DND-41 (cell line): ENCODE data around the gene ZMYM3.

Experiments used
- ATAC-seq: fragments of 200-7000 bp; cut with Tn5 transposase; 3 replicates; pipeline ENCODE4 v1.9.1; 2021; ENCODE audit warnings: low read depth; ENCODE audit not compliant: insufficient read depth
- DNase-seq: peaks from one replicate; pipeline ENCODE4 v3.0.0-alpha.2; 2020
- H2AFZ ChIP-seq: 2 replicates; pipeline ENCODE4 v1.6.0; 2012; ENCODE audit warnings: low read depth, low read length
- H3K27ac ChIP-seq: 2 replicates; pipeline ENCODE4 v1.5.1; 2012; ENCODE audit warnings: low read length, inconsistent platforms
- H3K27me3 ChIP-seq: fragments of 200-600 bp; sonication (generic); 2 replicates; pipeline ENCODE4 v1.6.0; 2012; ENCODE audit warnings: low read length, mild to moderate bottlenecking, inconsistent platforms; ENCODE audit not compliant: insufficient read depth, poor library complexity
- H3K36me3 ChIP-seq: 2 replicates; pipeline ENCODE4 v1.5.1; 2012; ENCODE audit warnings: low read length, inconsistent platforms; ENCODE audit not compliant: insufficient read depth
- H3K4me1 ChIP-seq: 2 replicates; pipeline ENCODE4 v1.5.1; 2012; ENCODE audit warnings: mild to moderate bottlenecking, low read length; ENCODE audit not compliant: insufficient read depth
- H3K4me2 ChIP-seq: 2 replicates; pipeline ENCODE4 v1.6.0; 2012; ENCODE audit warnings: mild to moderate bottlenecking, moderate library complexity, low read length, inconsistent platforms; ENCODE audit not compliant: insufficient read depth
- H3K4me3 ChIP-seq, 2 experiments: fragments of 200-600 bp in 1 of 2; shearing (Covaris generic) in 1 of 2; 2 replicates each; pipeline ENCODE4 v1.5.1; 2012 to 2016; ENCODE audit warnings: inconsistent platforms in 2 of 2, low read length in 2 of 2, mild to moderate bottlenecking in 2 of 2, low read depth in 1 of 2, moderate library complexity in 1 of 2
- H3K79me2 ChIP-seq: 2 replicates; pipeline ENCODE4 v1.6.0; 2012; ENCODE audit warnings: low read length, inconsistent platforms; ENCODE audit not compliant: insufficient read depth
- H3K9ac ChIP-seq: 2 replicates; pipeline ENCODE4 v1.6.0; 2012; ENCODE audit warnings: low read depth, mild to moderate bottlenecking, inconsistent platforms, low read length, moderate library complexity
- H3K9me3 ChIP-seq: 2 replicates; pipeline ENCODE4 v1.5.1; 2012; ENCODE audit warnings: low read length, moderate library complexity, mild to moderate bottlenecking, inconsistent platforms; ENCODE audit not compliant: insufficient read depth, severe bottlenecking
- H4K20me1 ChIP-seq: 2 replicates; pipeline ENCODE4 v1.6.0; 2012; ENCODE audit warnings: low read length; ENCODE audit not compliant: insufficient read depth
- EZH2 ChIP-seq: IDR thresholded peaks from 3 replicates; pipeline ENCODE4 v1.6.1; 2012; ENCODE audit warnings: borderline replicate concordance, low read depth, mild to moderate bottlenecking, moderate library complexity, low read length, inconsistent platforms; ENCODE audit not compliant: severe bottlenecking
- TF ChIP-seq, protein P1 (sequence below): IDR thresholded peaks from 2 replicates; pipeline ENCODE4 v1.5.1; 2012; ENCODE audit warnings: borderline replicate concordance, low read length, moderate library complexity, mild to moderate bottlenecking; ENCODE audit not compliant: poor library complexity, severe bottlenecking; ENCODE audit errors: extremely low read depth

The ZMYM3 gene

GRCh38 chrX:71225676-71226075, 28.3 kb downstream of the ZMYM3 start:
- H3K27me3 ChIP-seq, result no peaks in the 10 kb centered on the region
- no peaks in the 10 kb centered on the region for H3K36me3 ChIP-seq
- H2AFZ ChIP-seq, result no peak overlapping the region
- H3K9ac ChIP-seq, result no peak overlapping the region
- TF ChIP-seq, protein P1, sequence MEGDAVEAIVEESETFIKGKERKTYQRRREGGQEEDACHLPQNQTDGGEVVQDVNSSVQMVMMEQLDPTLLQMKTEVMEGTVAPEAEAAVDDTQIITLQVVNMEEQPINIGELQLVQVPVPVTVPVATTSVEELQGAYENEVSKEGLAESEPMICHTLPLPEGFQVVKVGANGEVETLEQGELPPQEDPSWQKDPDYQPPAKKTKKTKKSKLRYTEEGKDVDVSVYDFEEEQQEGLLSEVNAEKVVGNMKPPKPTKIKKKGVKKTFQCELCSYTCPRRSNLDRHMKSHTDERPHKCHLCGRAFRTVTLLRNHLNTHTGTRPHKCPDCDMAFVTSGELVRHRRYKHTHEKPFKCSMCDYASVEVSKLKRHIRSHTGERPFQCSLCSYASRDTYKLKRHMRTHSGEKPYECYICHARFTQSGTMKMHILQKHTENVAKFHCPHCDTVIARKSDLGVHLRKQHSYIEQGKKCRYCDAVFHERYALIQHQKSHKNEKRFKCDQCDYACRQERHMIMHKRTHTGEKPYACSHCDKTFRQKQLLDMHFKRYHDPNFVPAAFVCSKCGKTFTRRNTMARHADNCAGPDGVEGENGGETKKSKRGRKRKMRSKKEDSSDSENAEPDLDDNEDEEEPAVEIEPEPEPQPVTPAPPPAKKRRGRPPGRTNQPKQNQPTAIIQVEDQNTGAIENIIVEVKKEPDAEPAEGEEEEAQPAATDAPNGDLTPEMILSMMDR, result no peak
- TF ChIP-seq EZH2, result no peak
- no peaks in the 10 kb centered on the region for H4K20me1 ChIP-seq
- no peaks in the 10 kb centered on the region for H3K4me1 ChIP-seq
- no peaks in the 10 kb centered on the region for H3K9me3 ChIP-seq
- no peak overlapping the region for H3K4me2 ChIP-seq
- no peak overlapping the region for H3K4me3 ChIP-seq
- H3K27ac ChIP-seq, result no peak overlapping the region
- DNase-seq (no peak), ATAC-seq (no peak)
- H3K79me2 ChIP-seq, result no peaks in the 10 kb centered on the region

DNA sequence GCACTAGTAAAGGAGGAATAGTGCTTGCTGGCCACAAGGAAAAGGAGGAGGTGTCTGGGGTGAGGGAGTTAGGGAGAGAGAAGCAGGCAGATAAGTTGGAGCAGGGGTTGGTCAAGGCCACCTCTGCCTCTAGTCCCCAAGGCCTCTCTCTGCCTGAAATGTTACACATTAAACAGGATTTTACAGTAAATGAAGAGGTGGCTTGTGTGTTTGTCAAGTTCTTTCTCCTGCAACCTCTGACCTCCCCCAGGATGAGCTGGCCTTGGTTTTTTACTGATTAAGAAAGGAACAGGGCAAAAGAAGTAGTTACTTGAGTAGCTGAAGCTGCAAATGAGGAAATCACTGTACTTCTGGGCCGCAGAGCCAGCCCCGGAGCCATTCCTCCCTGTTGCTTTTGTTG, 28.9 kb downstream of the ZMYM3 start:
- no peak for DNase-seq
- Histone ChIP-seq H2AFZ (no peak overlapping the region), H3K4me2 (no peak overlapping the region)

DNA sequence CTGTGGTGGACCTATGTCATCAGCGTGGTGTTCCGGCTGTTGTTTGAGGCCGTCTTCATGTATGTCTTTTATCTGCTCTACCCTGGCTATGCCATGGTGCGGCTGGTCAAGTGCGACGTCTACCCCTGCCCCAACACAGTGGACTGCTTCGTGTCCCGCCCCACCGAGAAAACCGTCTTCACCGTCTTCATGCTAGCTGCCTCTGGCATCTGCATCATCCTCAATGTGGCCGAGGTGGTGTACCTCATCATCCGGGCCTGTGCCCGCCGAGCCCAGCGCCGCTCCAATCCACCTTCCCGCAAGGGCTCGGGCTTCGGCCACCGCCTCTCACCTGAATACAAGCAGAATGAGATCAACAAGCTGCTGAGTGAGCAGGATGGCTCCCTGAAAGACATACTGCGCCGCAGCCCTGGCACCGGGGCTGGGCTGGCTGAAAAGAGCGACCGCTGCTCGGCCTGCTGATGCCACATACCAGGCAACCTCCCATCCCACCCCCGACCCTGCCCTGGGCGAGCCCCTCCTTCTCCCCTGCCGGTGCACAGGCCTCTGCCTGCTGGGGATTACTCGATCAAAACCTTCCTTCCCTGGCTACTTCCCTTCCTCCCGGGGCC, 29.7 kb downstream of the ZMYM3 start:
- no peak overlapping the region for H3K4me3 ChIP-seq
- no peak overlapping the region for H3K9ac ChIP-seq
- TF ChIP-seq, protein P1, result no peak
- no peak for TF ChIP-seq EZH2
- H3K79me2 ChIP-seq, result no peaks in the 10 kb centered on the region
- no peaks in the 10 kb centered on the region for H3K36me3 ChIP-seq
- no peaks in the 10 kb centered on the region for H3K4me1 ChIP-seq
- no peak for DNase-seq
- no peak for ATAC-seq
- H2AFZ ChIP-seq, result no peak overlapping the region
- H3K9me3 ChIP-seq, result no peaks in the 10 kb centered on the region
- no peak overlapping the region for H3K4me2 ChIP-seq
- no peaks in the 10 kb centered on the region for H3K27me3 ChIP-seq
- H3K27ac ChIP-seq, result no peak overlapping the region
- no peaks in the 10 kb centered on the region for H4K20me1 ChIP-seq

More for the DNA sequence above, 28.9 kb downstream of the ZMYM3 start:
- no peaks in the 10 kb centered on the region for H3K27me3 ChIP-seq
- no peaks in the 10 kb centered on the region for H4K20me1 ChIP-seq
- ATAC-seq, result no peak
- H3K27ac ChIP-seq, result no peak overlapping the region
- no peaks in the 10 kb centered on the region for H3K36me3 ChIP-seq
- H3K9me3 ChIP-seq, result no peaks in the 10 kb centered on the region
- no peaks in the 10 kb centered on the region for H3K79me2 ChIP-seq
- no peaks in the 10 kb centered on the region for H3K4me1 ChIP-seq
- no peak overlapping the region for H3K9ac ChIP-seq
- no peak overlapping the region for H3K4me3 ChIP-seq
- TF ChIP-seq, protein P1, result no peak
- no peak for TF ChIP-seq EZH2
